HG02642 (cell line): ENCODE data around the gene PCDHGA1.

ENCODE experiments used
- ATAC-seq: cut with Tn5 transposase; IDR thresholded peaks from one replicate; pipeline ENCODE4 v1.9.1; 2021; ENCODE audit warnings: mild to moderate bottlenecking; ENCODE audit not compliant: unreplicated experiment, poor library complexity

PCDHGA1 gene

GRCh38 chr5:141524604-141525597 is 194.6 kb downstream of the PCDHGA1 start:
- ATAC-seq: peak; percentile 72

- ATAC-seq: no peak
Measured at GRCh38 chr5:141525653-141526052, 195.3 kb downstream of the PCDHGA1 start.

- no peak for ATAC-seq
Measured at GRCh38 chr5:141527426-141527825, 197.1 kb downstream of the PCDHGA1 start.

- no peak for ATAC-seq
Measured at GRCh38 chr5:141528291-141528984, 198.1 kb downstream of the PCDHGA1 start.

GRCh38 chr5:141529002-141529401 is 198.7 kb downstream of the PCDHGA1 start:
- ATAC-seq: peak; percentile 59

GRCh38 chr5:141529873-141530272 is 199.6 kb downstream of the PCDHGA1 start:
- ATAC-seq: peak; percentile 37

- no peak for ATAC-seq
Measured at GRCh38 chr5:141532726-141533125, 202.4 kb downstream of the PCDHGA1 start.

- no peak for ATAC-seq
Measured at GRCh38 chr5:141533897-141534296, 203.6 kb downstream of the PCDHGA1 start.

- ATAC-seq: no peak
Measured at GRCh38 chr5:141534492-141535213, 204.3 kb downstream of the PCDHGA1 start.

- no peak for ATAC-seq
Measured at GRCh38 chr5:141543053-141543452, 212.7 kb downstream of the PCDHGA1 start.

- no peak for ATAC-seq
Measured at GRCh38 chr5:141547488-141547887, 217.2 kb downstream of the PCDHGA1 start.

- no peak for ATAC-seq
Measured at GRCh38 chr5:141547921-141548320, 217.6 kb downstream of the PCDHGA1 start.

GRCh38 chr5:141557681-141558136 is 227.4 kb downstream of the PCDHGA1 start:
- ATAC-seq: peak; percentile 75

GRCh38 chr5:141558150-141558549 is 227.8 kb downstream of the PCDHGA1 start:
- ATAC-seq: peak; percentile 22

- no peak for ATAC-seq
Measured at GRCh38 chr5:141559461-141559860, 229.1 kb downstream of the PCDHGA1 start.

- ATAC-seq: no peak
Measured at GRCh38 chr5:141560151-141560550, 229.8 kb downstream of the PCDHGA1 start.

GRCh38 chr5:141560725-141561483 is 230.6 kb downstream of the PCDHGA1 start:
- no peak for ATAC-seq
